ENCODE data around the gene PRSS21. TPM values are rescaled to one million over a fixed set of nuclear protein-coding genes. Genes with fewer than 3 reads are reported as not detected.

The PRSS21 gene
- total RNA-seq, 4 donors from 2014 or later, result 0.68 TPM; not detected in 3

DNA sequence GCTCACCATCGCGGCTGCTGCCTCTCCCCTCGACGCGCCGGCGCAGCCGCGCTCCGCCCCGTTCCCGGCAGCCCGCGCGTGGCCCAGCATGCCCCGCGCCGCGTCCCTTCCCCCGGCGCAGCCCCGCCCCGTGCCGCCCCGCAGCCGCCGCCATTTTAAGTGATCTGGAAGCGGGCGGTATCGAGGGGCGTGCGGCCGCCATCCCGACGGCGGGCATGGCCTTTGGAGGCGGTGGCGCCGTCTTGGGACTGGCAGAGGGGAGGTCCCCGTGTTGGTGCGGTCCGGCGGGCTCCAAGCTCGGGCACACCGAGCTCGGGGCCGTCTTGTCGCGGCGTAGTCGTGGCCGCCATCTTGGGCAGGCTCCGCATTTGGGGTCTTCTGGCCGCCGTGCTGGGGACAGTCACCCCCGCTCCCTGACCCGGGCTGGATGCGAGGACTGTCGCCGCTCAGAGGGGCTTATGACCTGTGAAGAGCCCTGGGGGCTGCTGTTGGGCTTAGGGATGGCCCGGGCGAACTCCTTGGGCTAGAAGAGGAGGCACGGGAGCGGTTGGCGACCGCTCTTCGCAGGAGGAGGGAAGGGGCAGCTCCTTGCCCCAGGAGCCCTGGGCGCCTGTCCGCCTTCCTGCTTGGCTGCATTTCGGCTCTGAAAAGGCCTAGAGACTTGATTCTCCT is 39.7 kb upstream of the PRSS21 start, which contains the start of gene ELOB:
TSS of gene ELOB (minus strand) at position 50 of the 672 bp plus-strand sequence. CDS start at position 9, 41 bp downstream.
- TF ChIP-seq, protein P1, sequence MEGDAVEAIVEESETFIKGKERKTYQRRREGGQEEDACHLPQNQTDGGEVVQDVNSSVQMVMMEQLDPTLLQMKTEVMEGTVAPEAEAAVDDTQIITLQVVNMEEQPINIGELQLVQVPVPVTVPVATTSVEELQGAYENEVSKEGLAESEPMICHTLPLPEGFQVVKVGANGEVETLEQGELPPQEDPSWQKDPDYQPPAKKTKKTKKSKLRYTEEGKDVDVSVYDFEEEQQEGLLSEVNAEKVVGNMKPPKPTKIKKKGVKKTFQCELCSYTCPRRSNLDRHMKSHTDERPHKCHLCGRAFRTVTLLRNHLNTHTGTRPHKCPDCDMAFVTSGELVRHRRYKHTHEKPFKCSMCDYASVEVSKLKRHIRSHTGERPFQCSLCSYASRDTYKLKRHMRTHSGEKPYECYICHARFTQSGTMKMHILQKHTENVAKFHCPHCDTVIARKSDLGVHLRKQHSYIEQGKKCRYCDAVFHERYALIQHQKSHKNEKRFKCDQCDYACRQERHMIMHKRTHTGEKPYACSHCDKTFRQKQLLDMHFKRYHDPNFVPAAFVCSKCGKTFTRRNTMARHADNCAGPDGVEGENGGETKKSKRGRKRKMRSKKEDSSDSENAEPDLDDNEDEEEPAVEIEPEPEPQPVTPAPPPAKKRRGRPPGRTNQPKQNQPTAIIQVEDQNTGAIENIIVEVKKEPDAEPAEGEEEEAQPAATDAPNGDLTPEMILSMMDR (IDR thresholded peaks at IDR 0.05; ENCODE audit: low read depth), result no peak

DNA sequence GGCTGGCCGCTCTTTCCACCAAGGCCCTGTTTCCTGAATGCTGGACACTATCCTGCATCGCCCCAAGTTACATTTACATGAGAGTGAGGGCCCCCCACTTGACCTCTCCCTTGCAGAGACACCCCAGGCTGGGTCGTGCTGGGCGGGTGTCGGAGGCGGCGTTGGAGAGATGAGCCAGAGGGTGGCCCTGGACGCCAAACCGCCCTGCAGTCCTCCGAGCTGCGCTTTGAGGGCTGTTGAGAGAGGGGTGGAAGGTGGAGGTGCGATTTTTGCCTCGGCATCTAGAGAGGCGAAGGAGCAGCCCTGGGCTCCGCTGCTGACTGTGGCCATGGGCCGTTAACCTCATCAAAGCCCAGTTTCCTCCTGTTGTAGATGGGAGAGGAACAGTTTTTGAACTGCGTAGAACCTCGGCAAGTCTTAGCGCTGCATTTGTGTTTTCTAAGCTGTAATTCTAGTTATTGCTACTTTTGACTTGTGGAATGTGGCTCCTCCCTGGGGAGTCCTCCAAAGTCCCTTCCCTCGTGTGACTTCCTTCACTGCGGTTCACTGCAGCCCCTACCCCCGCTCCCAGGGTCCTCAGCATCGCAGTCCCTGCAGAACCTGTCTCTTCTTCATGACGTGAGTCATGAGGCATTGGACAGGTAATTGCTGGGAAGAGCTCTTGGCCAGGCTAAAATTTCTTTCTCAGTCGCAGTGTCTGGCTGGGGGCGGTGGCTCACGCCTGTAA is 39.0 kb upstream of the PRSS21 start:
- TF ChIP-seq, protein P1 (IDR thresholded peaks at IDR 0.05; ENCODE audit: low read depth), result no peak

DNA sequence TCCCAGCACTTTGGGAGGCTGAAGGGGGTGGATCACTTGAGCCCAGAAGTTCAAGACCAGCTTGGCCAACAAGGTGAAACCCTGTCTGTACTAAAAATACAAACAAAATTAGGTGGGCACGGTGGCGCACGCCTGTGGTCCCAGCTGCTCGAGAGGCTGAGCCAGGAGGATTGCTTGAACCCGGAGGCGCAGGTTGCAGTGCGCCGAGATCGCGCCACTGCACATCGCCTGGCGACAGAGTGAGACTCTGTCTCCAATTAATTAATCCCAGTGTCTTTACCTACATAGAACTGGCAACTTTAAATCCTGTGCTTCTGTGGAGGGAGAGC is 38.4 kb upstream of the PRSS21 start:
- TF ChIP-seq, protein P1 (IDR thresholded peaks at IDR 0.05; ENCODE audit: low read depth), result no peak

DNA sequence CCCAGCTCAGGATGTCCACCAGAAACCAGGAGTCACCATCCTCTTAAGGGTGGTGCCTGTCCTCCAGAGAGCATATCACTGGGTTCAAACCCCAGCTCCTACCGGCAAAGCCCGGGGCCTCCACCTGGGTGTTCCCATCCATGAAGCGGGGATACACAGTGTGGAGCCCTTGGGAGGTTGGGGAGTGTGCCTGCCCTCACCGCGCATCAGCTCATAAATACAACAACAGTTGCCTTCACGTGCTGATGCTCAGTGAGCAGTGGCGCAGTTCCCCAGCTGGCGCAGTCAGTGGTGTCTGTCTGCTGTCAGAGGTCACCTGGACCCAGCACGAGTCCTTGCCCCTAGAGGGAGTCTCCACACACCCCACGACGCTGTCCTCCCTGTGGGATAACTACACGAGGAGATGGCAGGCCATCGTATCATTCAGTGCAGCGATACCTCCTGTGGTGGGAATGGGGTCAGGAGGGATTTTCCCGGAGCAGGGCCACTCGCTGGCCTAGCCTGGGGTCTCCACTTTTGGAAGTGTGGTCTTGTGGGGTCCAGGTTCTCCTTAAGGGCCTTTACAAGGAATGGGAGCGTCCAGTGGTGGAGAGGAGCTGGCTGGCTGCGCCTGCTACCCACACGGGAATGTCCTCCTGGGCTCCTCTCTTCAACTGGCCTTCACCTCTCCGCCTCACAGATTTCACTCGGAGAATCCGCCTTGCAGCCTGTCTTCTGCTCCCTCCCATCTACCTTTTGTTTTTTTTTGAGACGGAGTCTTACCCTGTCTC is 37.7 kb upstream of the PRSS21 start:
- TF ChIP-seq, protein P1 (IDR thresholded peaks at IDR 0.05; ENCODE audit: low read depth), result no peak

DNA sequence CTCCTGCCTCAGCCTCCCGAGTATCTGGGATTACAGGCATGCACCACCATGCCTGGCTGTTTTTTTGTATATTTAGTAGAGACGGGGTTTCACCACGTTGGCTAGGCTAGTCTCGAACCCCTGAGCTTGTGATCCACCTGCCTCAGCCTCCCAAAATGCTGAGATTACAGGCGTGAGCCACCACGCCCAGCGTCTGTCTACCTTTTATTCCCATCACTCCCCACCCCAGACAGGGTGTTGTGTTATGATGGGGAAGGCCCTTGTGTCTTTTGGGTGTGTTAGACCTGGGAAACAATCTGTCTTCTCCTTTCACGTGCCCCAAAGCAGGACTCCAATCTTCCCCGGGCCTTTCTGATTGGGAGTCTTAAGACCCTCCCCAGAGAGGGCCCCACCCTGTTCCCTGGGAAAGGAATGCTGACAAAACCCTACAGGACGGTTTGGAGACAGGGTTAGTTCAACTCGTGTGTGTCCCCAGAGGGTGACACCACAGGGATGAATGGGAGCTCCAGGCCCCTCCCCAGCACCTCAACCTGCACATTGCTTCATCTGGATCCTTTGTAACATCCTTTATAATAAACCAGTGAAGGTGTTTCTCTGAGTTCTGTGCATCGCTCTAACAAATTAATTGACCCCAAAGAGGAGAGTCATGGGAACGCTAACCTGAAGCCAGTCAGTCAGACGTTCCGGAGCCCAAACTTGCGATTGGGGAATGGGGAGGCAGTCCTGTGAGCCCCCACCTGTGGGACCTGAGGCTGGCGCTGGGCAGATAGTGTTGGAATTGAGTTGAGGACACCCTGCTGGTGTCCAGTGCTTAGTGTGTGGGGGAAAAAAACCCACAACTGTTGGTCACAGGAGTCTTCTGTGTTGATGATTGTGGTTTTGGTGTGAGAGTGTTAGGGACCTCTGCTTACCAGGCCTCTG is 36.8 kb upstream of the PRSS21 start:
- TF ChIP-seq, protein P1 (IDR thresholded peaks at IDR 0.05; ENCODE audit: low read depth), result no peak

DNA sequence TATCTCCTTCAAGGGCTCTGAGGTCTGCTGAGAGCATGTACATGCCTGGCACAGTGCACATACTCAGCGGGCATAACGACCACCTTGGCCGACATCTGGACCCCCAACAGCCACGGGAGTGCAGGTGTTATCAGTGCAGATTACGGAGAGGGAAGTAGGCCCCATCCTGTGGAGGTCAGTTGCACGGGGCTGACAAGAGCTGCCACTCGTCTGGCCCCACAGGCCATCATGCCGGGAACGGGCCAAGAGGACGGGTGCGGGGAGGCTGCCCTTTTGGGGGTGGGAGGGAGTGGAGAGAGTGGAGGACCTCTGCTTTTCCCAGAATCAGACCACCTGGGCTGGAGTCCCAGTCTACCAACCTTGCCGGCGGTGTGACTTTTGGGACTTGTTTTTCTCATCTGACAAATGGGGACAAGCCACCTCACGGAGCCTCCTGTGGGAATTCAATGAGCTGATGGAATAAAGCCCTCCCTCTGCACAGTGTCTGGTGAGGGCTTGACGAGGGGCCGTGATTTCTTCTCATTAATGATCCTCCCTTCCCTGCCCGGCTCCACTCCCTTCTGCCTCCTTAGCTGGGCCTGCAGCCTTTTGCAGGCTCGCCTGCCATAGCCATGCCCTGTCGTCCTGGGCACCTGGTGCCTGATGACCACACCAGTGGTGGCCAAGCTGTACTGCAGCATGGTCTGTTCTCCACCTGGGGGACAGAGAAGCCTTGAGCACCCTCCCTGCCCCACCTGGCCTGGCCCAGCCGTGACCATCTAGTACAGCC is 34.3 kb upstream of the PRSS21 start:
- TF ChIP-seq, protein P1 (IDR thresholded peaks at IDR 0.05; ENCODE audit: low read depth), result no peak
